K562 (cell line): Measurements from ENCODE around the gene LGALS7B. TPM values are rescaled to one million over a fixed set of nuclear protein-coding genes. Genes with fewer than 3 reads are reported as not detected.

Experiments
- ATAC-seq: fragments of 200-7000 bp; cut with Tn5 transposase; 3 replicates; pipeline ENCODE4 v1.9.1; 2020; ENCODE audit warnings: moderate library complexity
- BruUV-seq: library from RNA; stranded (reverse); fragments of 400-500 nt; replicated peaks from 2 replicates; lab custom pipeline; 2021; lab: Mats Ljungman, UMichigan
- CTCF ChIA-PET: fragments of 300-600 bp; formaldehyde crosslinking; extraction: SDS; loops from one replicate; lab custom pipeline; 2021; ENCODE audit warnings: low intra/inter-chr PET ratio; lab: Yijun Ruan, JAX
- POLR2A ChIA-PET: fragments of 300-600, 350-650 bp; sonication (Branson Sonifier 250); formaldehyde crosslinking; extraction: SDS; loops from one replicate; lab custom pipeline; 2021; ENCODE audit warnings: antibody characterized with exemption, inconsistent platforms; lab: Yijun Ruan, JAX
- DNase-seq, 4 experiments: peaks; one replicate each; pipeline versions ENCODE4 v3.0.0 to v3.0.0-alpha.2; 2011 to 2018; ENCODE audit warnings: low spot score in 3 of 4, mixed read lengths in 3 of 4; ENCODE audit errors: extremely low read depth in 1 of 4
- FAIRE-seq: peaks from 2 replicates; lab custom pipeline; 2011; peaks lifted over from hg19 to GRCh38; lab: Jason Lieb, UNC
- H2AFZ ChIP-seq: 2 replicates; pipeline ENCODE4 v1.6.0; 2011; ENCODE audit warnings: low read depth, low read length, control low read depth, inconsistent platforms
- H3K27ac ChIP-seq: fragments of 200-600 bp; 3 replicates; pipeline ENCODE4 v1.8.0; 2011; ENCODE audit warnings: low read depth, mild to moderate bottlenecking, control low read depth, inconsistent platforms, low read length, moderate library complexity, mixed read lengths; ENCODE audit errors: extremely low read depth
- H3K27me3 ChIP-seq, 2 experiments: fragments of 300-600 bp in 1 of 2; 2 replicates in 1 of 2; 3 replicates in 1 of 2; pipeline versions ENCODE4 v1.6.0 to v1.8.0; 2011; ENCODE audit warnings: inconsistent platforms in 2 of 2, low read length in 2 of 2, mild to moderate bottlenecking in 1 of 2, mixed read lengths in 1 of 2, moderate library complexity in 1 of 2; ENCODE audit not compliant: control insufficient read depth in 2 of 2, insufficient read depth in 2 of 2
- H3K36me3 ChIP-seq: fragments of 300-600 bp; 3 replicates; pipeline ENCODE4 v1.8.0; 2011; ENCODE audit warnings: mild to moderate bottlenecking, low read length, inconsistent platforms; ENCODE audit not compliant: control insufficient read depth, insufficient read depth
- H3K4me1 ChIP-seq, 2 experiments: fragments of 200-600 bp in 1 of 2; replicated peaks in 1 of 2; 2 replicates in 1 of 2; 3 replicates in 1 of 2; pipeline versions ENCODE4 v1.5.1 to v1.8.0; 2011; ENCODE audit warnings: inconsistent platforms in 2 of 2, low read length in 2 of 2, mild to moderate bottlenecking in 1 of 2, mixed read lengths in 1 of 2, moderate library complexity in 1 of 2; ENCODE audit not compliant: control insufficient read depth in 2 of 2, insufficient read depth in 2 of 2
- H3K4me2 ChIP-seq: 2 replicates; pipeline ENCODE4 v1.6.1; 2011; ENCODE audit warnings: low read length, control low read depth, inconsistent platforms, mixed read lengths; ENCODE audit not compliant: insufficient read depth
- H3K4me3 ChIP-seq: fragments of 200-600 bp; sonication (generic), shearing (Covaris generic); 2 replicates; pipeline ENCODE4 v1.5.1; 2016; ENCODE audit warnings: control low read depth, inconsistent platforms
- H3K79me2 ChIP-seq: fragments of 200-600 bp; 3 replicates; pipeline ENCODE4 v1.8.0; 2011; ENCODE audit warnings: low read length, inconsistent platforms; ENCODE audit not compliant: control insufficient read depth, insufficient read depth
- H3K9ac ChIP-seq, 2 experiments: 2 replicates each; pipeline versions ENCODE4 v1.6.0 to v1.6.1; 2011; ENCODE audit warnings: low read depth in 2 of 2, low read length in 2 of 2, control low read depth in 1 of 2, inconsistent platforms in 1 of 2, mild to moderate bottlenecking in 1 of 2, mixed read lengths in 1 of 2; ENCODE audit not compliant: insufficient read depth in 1 of 2
- H3K9me1 ChIP-seq: one replicate; pipeline ENCODE4 v1.6.0; 2011; ENCODE audit warnings: inconsistent platforms, mild to moderate bottlenecking, low read length, moderate library complexity; ENCODE audit not compliant: control insufficient read depth, insufficient read depth
- H3K9me3 ChIP-seq: replicated peaks from 2 replicates; pipeline ENCODE4 v1.5.1; 2011; ENCODE audit warnings: low read depth, low read length, inconsistent platforms; ENCODE audit not compliant: control insufficient read depth, insufficient read depth
- H4K20me1 ChIP-seq: replicated peaks from 2 replicates; pipeline ENCODE4 v1.6.1; 2011; ENCODE audit warnings: low read length, inconsistent platforms, mixed read lengths; ENCODE audit not compliant: control insufficient read depth, insufficient read depth
- SPI1 ChIP-seq: IDR thresholded peaks from 2 replicates; pipeline ENCODE4 v1.6.1; 2011; ENCODE audit warnings: low read depth, low read length, control low read depth, borderline replicate concordance
- WGBS: fragments of 100-300 bp; shearing (Covaris generic); methylation state at CpG from one replicate; pipeline ENCODE4 v1.1.6; 2016; ENCODE audit warnings: low coverage, mixed read lengths; ENCODE audit not compliant: insufficient coverage; ENCODE audit errors: missing lambda C conversion rate; 5-methylcytosine and 5-hydroxymethylcytosine counted together
- in situ Hi-C: fragments of 300-500 bp; cut with MboI; formaldehyde crosslinking; loops from 4 replicates; pipeline ENCODE4 v1.15.0; 2018; ENCODE audit warnings: inconsistent platforms, mixed read lengths
- intact Hi-C: fragments of 100-400 bp; cut with micrococcal nuclease; formaldehyde crosslinking; loops from 2 replicates; pipeline ENCODE4 v1.14.2; 2022
- polyA plus RNA-seq, 8 experiments: library from polyadenylated mRNA; depleted of rRNA in 4 of 8; stranded (reverse) in 5 of 8; unstranded in 3 of 8; fragments of >200 nt; fragmentation: Nextera tagmentation in 2 of 8; fragmentation: Illumina TruSeq in 1 of 8; extraction: Ambion mirVana in 2 of 8; extraction: Trizol in 1 of 8; gene quantifications; 2 replicates each; pipeline versions ENCODE4 v1.2.1 to v1.2.3, GENCODE V29; 2011 to 2014; ENCODE audit warnings: inconsistent platforms in 1 of 8, missing spikeins in 1 of 8
- total RNA-seq, 7 experiments: library from RNA; depleted of rRNA in 6 of 7; stranded (reverse); fragments of >200 nt in 6 of 7; fragmentation: Illumina TruSeq in 2 of 7; extraction: Trizol in 2 of 7; gene quantifications; 2 replicates each; pipeline versions ENCODE4 v1.2.1 to v1.2.3, GENCODE V29; 2011 to 2021; ENCODE audit warnings: low replicate concordance in 1 of 7
- TF ChIP-seq, protein P1 (sequence below): fragments of 250-450 bp; sonication (Bioruptor Pico); IDR thresholded peaks from 2 replicates; pipeline ENCODE4 v1.4.0; 2020

Gene LGALS7B
- total and polyA plus RNA-seq, 9 of the 15 experiments (the other 6 are each of a cell fraction or from before 2014, with no cell fraction given): not detected

DNA sequence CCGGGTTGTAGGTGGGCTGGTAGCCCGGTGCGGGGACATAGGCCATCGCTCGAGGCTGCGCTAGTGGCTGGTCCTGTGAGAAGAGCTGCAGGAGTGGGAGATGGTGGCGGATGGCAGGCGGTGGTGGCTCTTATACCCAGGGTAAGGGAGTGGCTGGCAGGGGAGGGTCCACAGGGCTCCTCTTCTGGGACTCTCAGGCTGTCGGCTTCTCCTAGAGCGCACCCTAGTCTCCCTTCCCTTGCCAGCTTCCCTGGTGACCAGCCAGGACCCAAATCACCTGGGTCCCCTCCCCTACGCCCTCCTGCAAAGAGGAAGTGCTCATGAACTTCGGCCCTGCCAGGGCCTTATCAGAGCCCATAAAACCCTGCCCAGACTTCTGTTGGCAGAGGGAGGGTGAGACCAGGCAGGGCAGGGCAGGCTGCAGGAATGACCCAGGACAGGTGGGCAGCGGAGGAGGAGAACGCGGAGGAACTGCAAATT is 23.9 kb downstream of the LGALS7B start, which contains the start of gene LGALS4:
Gene LGALS4 (minus strand): TSS at position 105 of the 480 bp plus-strand sequence. CDS start 59 bp downstream, at position 46.
- no peak within 1 kb of the TSS for H3K4me2 ChIP-seq
- H4K20me1 ChIP-seq: no peaks in the 10 kb centered on the region
- intact Hi-C loops (no loop called here), in situ Hi-C loops (no loop called here)
- DNase-seq: peak in 1 of 4 experiments; percentile 9
- FAIRE-seq: no peak
- no peak within 1 kb of the TSS for H2AFZ ChIP-seq
- peak; percentile 50; the same call in 1 of the 2 replicates for TF ChIP-seq SPI1
- TF ChIP-seq, protein P1, sequence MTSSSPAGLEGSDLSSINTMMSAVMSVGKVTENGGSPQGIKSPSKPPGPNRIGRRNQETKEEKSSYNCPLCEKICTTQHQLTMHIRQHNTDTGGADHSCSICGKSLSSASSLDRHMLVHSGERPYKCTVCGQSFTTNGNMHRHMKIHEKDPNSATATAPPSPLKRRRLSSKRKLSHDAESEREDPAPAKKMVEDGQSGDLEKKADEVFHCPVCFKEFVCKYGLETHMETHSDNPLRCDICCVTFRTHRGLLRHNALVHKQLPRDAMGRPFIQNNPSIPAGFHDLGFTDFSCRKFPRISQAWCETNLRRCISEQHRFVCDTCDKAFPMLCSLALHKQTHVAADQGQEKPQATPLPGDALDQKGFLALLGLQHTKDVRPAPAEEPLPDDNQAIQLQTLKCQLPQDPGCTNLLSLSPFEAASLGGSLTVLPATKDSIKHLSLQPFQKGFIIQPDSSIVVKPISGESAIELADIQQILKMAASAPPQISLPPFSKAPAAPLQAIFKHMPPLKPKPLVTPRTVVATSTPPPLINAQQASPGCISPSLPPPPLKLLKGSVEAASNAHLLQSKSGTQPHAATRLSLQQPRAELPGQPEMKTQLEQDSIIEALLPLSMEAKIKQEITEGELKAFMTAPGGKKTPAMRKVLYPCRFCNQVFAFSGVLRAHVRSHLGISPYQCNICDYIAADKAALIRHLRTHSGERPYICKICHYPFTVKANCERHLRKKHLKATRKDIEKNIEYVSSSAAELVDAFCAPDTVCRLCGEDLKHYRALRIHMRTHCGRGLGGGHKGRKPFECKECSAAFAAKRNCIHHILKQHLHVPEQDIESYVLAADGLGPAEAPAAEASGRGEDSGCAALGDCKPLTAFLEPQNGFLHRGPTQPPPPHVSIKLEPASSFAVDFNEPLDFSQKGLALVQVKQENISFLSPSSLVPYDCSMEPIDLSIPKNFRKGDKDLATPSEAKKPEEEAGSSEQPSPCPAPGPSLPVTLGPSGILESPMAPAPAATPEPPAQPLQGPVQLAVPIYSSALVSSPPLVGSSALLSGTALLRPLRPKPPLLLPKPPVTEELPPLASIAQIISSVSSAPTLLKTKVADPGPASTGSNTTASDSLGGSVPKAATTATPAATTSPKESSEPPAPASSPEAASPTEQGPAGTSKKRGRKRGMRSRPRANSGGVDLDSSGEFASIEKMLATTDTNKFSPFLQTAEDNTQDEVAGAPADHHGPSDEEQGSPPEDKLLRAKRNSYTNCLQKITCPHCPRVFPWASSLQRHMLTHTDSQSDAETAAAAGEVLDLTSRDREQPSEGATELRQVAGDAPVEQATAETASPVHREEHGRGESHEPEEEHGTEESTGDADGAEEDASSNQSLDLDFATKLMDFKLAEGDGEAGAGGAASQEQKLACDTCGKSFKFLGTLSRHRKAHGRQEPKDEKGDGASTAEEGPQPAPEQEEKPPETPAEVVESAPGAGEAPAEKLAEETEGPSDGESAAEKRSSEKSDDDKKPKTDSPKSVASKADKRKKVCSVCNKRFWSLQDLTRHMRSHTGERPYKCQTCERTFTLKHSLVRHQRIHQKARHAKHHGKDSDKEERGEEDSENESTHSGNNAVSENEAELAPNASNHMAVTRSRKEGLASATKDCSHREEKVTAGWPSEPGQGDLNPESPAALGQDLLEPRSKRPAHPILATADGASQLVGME: no peak
- ATAC-seq: no peak
- H3K36me3 ChIP-seq: peaks cover 22% of the 10 kb centered on the region; the same call in 2 of the 3 replicates
- no peaks in the 10 kb centered on the region for H3K9me1 ChIP-seq
- ChIA-PET POLR2A (interaction anchor here (0.6 to 3.2 kb wide), 4 partner anchors 12 to 277 kb away, joined by 3 to 14 read pairs (median 6); partner anchors contain the start of gene ECH1), CTCF (no interaction called here)
- 82% methylated on average over 12 of the region's 15 CpGs for WGBS
- H3K79me2 ChIP-seq: no peaks in the 10 kb centered on the region
- H3K27me3 ChIP-seq: no peaks in the 10 kb centered on the region
- no peak within 1 kb of the TSS for H3K27ac ChIP-seq
- BruUV-seq: no TSS peak
- H3K9ac ChIP-seq: peak within 1 kb of the TSS in 1 of 2 experiments; percentile 58; a peak in 2 of 4 replicates
- no peak within 1 kb of the TSS for H3K4me3 ChIP-seq
- H3K9me3 ChIP-seq: no peaks in the 10 kb centered on the region
- peaks cover 0 to 35% of the 10 kb centered on the region in 2 experiments; a peak in 2 of 5 replicates for H3K4me1 ChIP-seq
